ENCODE measurements around the gene NDUFA11.
"Not testable (repeated sequence)": the region's sequence is repeated elsewhere in the genome, so short reads cannot be mapped to it uniquely, and the experiment has no call there.

NDUFA11 gene

GRCh38 chr19:5891572-5891937 lies 12.0 kb downstream of the NDUFA11 start:
- no peak for TF ChIP-seq CTCF (IDR thresholded peaks at IDR 0.05; ENCODE audit: insufficient read depth, missing control alignments)
- DNase-seq (ENCODE audit: insufficient read length, low spot score) (no peak), FAIRE-seq (no peak)

- no peak for DNase-seq (ENCODE audit: insufficient read length, low spot score)
- no peak for FAIRE-seq
- no peak for TF ChIP-seq CTCF (IDR thresholded peaks at IDR 0.05; ENCODE audit: insufficient read depth, missing control alignments)
These were observed 13.5 kb downstream of the NDUFA11 start for GRCh38 chr19:5890099-5890498.

GRCh38 chr19:5889288-5889971 lies 14.2 kb downstream of the NDUFA11 start:
- no peak for DNase-seq (ENCODE audit: insufficient read length, low spot score)
- no peak for TF ChIP-seq CTCF (IDR thresholded peaks at IDR 0.05; ENCODE audit: insufficient read depth, missing control alignments)
- no peak for FAIRE-seq

- DNase-seq (ENCODE audit: insufficient read length, low spot score); FAIRE-seq: not testable (repeated sequence)
These were observed 19.4 kb downstream of the NDUFA11 start for GRCh38 chr19:5884065-5884811.

GRCh38 chr19:5883157-5883873 lies 20.3 kb downstream of the NDUFA11 start:
- not testable (repeated sequence) for DNase-seq (ENCODE audit: insufficient read length, low spot score); FAIRE-seq

GRCh38 chr19:5882421-5882968 lies 21.1 kb downstream of the NDUFA11 start:
- no peak for TF ChIP-seq CTCF (IDR thresholded peaks at IDR 0.05; ENCODE audit: insufficient read depth, missing control alignments)
- no peak for FAIRE-seq
- DNase-seq (ENCODE audit: insufficient read length, low spot score): no peak

- FAIRE-seq (no peak), DNase-seq (ENCODE audit: insufficient read length, low spot score) (no peak)
- TF ChIP-seq CTCF (IDR thresholded peaks at IDR 0.05; ENCODE audit: insufficient read depth, missing control alignments): no peak
These were observed 21.9 kb downstream of the NDUFA11 start for GRCh38 chr19:5881543-5882299.
